OCI-LY7 (cell line): ENCODE results near the gene THBS4. TPM values are rescaled to one million over a fixed set of nuclear protein-coding genes. Genes with fewer than 3 reads are reported as not detected.

Source experiments
- BruUV-seq: library from RNA; stranded (reverse); fragments of 400-500 nt; replicated peaks from 2 replicates; lab custom pipeline; 2021; lab: Mats Ljungman, UMichigan
- CTCF ChIA-PET: fragments of 300-600 bp; sonication (Branson Sonifier 250); formaldehyde crosslinking; loops from one replicate; lab custom pipeline; 2022; ENCODE audit warnings: antibody characterized with exemption; ENCODE audit not compliant: unreplicated experiment; lab: Charles Lee
- POLR2A ChIA-PET: fragments of 300-600 bp; sonication (Branson Sonifier 250); formaldehyde crosslinking; loops from one replicate; lab custom pipeline; 2022; ENCODE audit warnings: antibody characterized with exemption; lab: Charles Lee
- DNase-seq: peaks from one replicate; pipeline ENCODE4 v3.0.0-alpha.2; 2015; ENCODE audit warnings: low spot score
- H2AFZ ChIP-seq: fragments of 200-600 bp; sonication (generic), shearing (Covaris generic); 2 replicates; pipeline ENCODE4 v1.6.1; 2014; ENCODE audit warnings: mild to moderate bottlenecking, antibody characterized with exemption, low read length, moderate library complexity
- H3K27ac ChIP-seq: fragments of 200-600 bp; sonication (generic); 2 replicates; pipeline ENCODE4 v1.5.1; 2014; ENCODE audit warnings: mixed run types, low read depth, mild to moderate bottlenecking, moderate library complexity, low read length, inconsistent platforms; ENCODE audit not compliant: poor library complexity, severe bottlenecking
- H3K36me3 ChIP-seq: fragments of 200-600 bp; sonication (generic); 2 replicates; pipeline ENCODE4 v1.6.1; 2014; ENCODE audit warnings: mild to moderate bottlenecking, antibody characterized with exemption, low read length, moderate library complexity, mixed read lengths; ENCODE audit not compliant: insufficient read depth
- H3K4me1 ChIP-seq: fragments of 200-600 bp; sonication (generic); 2 replicates; pipeline ENCODE4 v1.5.1; 2014; ENCODE audit warnings: mild to moderate bottlenecking, low read length; ENCODE audit not compliant: insufficient read depth, poor library complexity, severe bottlenecking
- H3K4me2 ChIP-seq: fragments of 200-600 bp; sonication (generic); 2 replicates; pipeline ENCODE4 v1.6.1; 2014; ENCODE audit warnings: mild to moderate bottlenecking, low read length
- H3K4me3 ChIP-seq: fragments of 200-600 bp; sonication (generic); 2 replicates; pipeline ENCODE4 v1.5.1; 2014; ENCODE audit warnings: mild to moderate bottlenecking, low read depth, low read length; ENCODE audit not compliant: poor library complexity, severe bottlenecking
- H3K79me2 ChIP-seq: fragments of 200-600 bp; sonication (generic); 2 replicates; pipeline ENCODE4 v1.6.1; 2016; ENCODE audit warnings: low read depth, mild to moderate bottlenecking, low read length, moderate library complexity, mixed read lengths; ENCODE audit not compliant: insufficient read depth
- H3K9me2 ChIP-seq: fragments of 200-600 bp; sonication (generic); 2 replicates; pipeline ENCODE4 v1.6.1; 2016; ENCODE audit warnings: mild to moderate bottlenecking, low read length, mixed read lengths; ENCODE audit not compliant: insufficient read depth
- H3K9me3 ChIP-seq: fragments of 200-600 bp; sonication (generic); 2 replicates; pipeline ENCODE4 v1.6.1; 2014; ENCODE audit warnings: mild to moderate bottlenecking, mixed run types, low read length, mixed read lengths
- H4K20me1 ChIP-seq: fragments of 200-600 bp; sonication (generic); 2 replicates; pipeline ENCODE4 v1.6.1; 2014; ENCODE audit warnings: mild to moderate bottlenecking, antibody characterized with exemption, low read length, moderate library complexity, mixed read lengths; ENCODE audit not compliant: insufficient read depth
- EZH2phosphoT487 ChIP-seq: fragments of 200-600 bp; sonication (generic); IDR thresholded peaks from 2 replicates; pipeline ENCODE4 v1.6.1; 2018; ENCODE audit warnings: low read depth, borderline replicate concordance, mild to moderate bottlenecking, mixed run types, antibody characterized with exemption, low read length, moderate library complexity, mixed read lengths
- intact Hi-C: fragments of 100-400 bp; cut with micrococcal nuclease; formaldehyde crosslinking; loops from one replicate; pipeline ENCODE4 v1.10.0; 2022; ENCODE audit not compliant: unreplicated experiment
- total RNA-seq, 2 experiments: library from RNA; depleted of rRNA in 1 of 2; stranded (reverse); fragments of >200 nt in 1 of 2; shearing (Covaris generic) in 1 of 2; gene quantifications; 2 replicates each; pipeline ENCODE4 v1.2.3, GENCODE V29; 2014 to 2022
- TF ChIP-seq, protein P1 (sequence below): fragments of 200-600 bp; sonication (generic); conservative IDR thresholded peaks from 2 replicates; pipeline ENCODE4 v1.5.1; 2014; ENCODE audit warnings: mild to moderate bottlenecking, antibody characterized with exemption, low read length, moderate library complexity, mixed read lengths

The THBS4 gene
- total RNA-seq, 2 experiments from 2014 or later: 1.8 to 4.2 TPM

DNA sequence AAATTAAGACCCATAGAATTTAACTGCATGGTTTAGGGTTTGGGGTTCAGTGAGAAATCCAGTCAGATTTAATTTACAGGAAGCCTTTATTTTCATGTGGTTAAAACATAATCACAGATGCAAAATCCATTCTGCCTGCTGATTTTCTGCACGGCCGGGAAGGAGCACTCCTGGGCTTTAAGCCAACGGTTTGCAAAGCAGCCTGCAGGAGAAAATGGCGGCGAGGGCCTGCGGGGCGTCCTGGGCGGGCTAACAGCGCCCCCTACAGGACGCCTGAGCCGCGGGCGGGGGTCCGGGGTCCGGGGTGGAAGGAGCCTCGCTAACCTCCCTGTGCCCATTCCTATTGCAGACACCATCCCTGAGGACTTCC is 47.6 kb downstream of the THBS4 start:
- no peak overlapping the region for H2AFZ ChIP-seq
- H3K4me1 ChIP-seq: no peaks in the 10 kb centered on the region
- no peak overlapping the region for H3K27ac ChIP-seq
- no peaks in the 10 kb centered on the region for H3K9me2 ChIP-seq
- H4K20me1 ChIP-seq: no peaks in the 10 kb centered on the region
- H3K36me3 ChIP-seq: no peaks in the 10 kb centered on the region
- H3K4me3 ChIP-seq: no peak overlapping the region
- no peaks in the 10 kb centered on the region for H3K79me2 ChIP-seq
- no TSS peak for BruUV-seq
- H3K9me3 ChIP-seq: no peaks in the 10 kb centered on the region
- intact Hi-C loops: loop anchor here (1.0 kb wide), 4 partner anchors 157 to 379 kb away; no protein-coding TSS in a partner anchor
- POLR2A ChIA-PET: interaction anchor here (0.5 to 1.2 kb wide), 2 partner anchors 207 to 514 kb away, joined by 3 to 4 read pairs; no protein-coding TSS in a partner anchor
- CTCF ChIA-PET: no interaction called here
- TF ChIP-seq EZH2phosphoT487: no peak
- TF ChIP-seq, protein P1, sequence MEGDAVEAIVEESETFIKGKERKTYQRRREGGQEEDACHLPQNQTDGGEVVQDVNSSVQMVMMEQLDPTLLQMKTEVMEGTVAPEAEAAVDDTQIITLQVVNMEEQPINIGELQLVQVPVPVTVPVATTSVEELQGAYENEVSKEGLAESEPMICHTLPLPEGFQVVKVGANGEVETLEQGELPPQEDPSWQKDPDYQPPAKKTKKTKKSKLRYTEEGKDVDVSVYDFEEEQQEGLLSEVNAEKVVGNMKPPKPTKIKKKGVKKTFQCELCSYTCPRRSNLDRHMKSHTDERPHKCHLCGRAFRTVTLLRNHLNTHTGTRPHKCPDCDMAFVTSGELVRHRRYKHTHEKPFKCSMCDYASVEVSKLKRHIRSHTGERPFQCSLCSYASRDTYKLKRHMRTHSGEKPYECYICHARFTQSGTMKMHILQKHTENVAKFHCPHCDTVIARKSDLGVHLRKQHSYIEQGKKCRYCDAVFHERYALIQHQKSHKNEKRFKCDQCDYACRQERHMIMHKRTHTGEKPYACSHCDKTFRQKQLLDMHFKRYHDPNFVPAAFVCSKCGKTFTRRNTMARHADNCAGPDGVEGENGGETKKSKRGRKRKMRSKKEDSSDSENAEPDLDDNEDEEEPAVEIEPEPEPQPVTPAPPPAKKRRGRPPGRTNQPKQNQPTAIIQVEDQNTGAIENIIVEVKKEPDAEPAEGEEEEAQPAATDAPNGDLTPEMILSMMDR: peak; percentile 95
- peak; percentile 33 for DNase-seq
- H3K4me2 ChIP-seq: no peak overlapping the region

DNA sequence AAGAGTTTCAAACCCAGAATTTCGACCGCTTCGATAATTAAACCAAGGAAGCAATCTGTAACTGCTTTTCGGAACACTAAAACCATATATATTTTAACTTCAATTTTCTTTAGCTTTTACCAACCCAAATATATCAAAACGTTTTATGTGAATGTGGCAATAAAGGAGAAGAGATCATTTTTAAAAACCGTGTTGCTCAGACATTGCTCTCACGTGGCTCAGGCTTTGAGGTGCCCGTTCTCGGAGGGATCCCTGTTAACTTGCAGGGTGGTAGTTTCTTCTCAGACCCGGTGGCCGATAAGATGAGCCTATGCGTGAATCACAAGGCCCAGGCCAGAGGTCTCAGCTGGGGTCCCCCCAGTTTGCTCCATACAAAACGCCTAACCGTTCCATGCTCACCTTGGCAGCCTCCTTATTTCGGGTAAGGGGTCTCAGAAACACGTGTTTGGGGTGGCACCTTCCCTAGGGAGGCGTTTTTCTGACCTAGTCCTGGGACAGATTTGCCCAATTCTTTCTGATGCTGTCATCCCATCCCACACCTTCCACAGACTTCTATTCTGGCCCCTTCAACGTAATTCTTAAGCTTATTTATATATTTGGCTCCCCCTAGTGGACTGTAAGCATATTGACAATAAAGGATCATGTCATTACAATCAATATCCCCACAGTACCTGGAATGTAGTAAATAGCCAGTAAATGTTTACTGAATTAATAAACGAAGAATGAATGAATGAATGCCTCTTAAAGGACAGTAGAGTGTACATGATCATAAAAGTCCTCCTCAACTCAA is 48.1 kb downstream of the THBS4 start:
- no peak overlapping the region for H3K27ac ChIP-seq
- no peaks in the 10 kb centered on the region for H3K4me1 ChIP-seq
- H3K79me2 ChIP-seq: no peaks in the 10 kb centered on the region
- H2AFZ ChIP-seq: no peak overlapping the region
- H3K4me3 ChIP-seq: no peak overlapping the region
- H3K9me3 ChIP-seq: no peaks in the 10 kb centered on the region
- H3K4me2 ChIP-seq: no peak overlapping the region
- ChIA-PET CTCF (no interaction called here), POLR2A (interaction anchor here (0.5 to 1.2 kb wide), 2 partner anchors 207 to 514 kb away, joined by 3 to 4 read pairs; no protein-coding TSS in a partner anchor)
- intact Hi-C loops: loop anchor here (1.0 kb wide), 4 partner anchors 158 to 380 kb away; no protein-coding TSS in a partner anchor
- no peaks in the 10 kb centered on the region for H4K20me1 ChIP-seq
- TF ChIP-seq EZH2phosphoT487: no peak
- TF ChIP-seq, protein P1: peak; percentile 86
- no peaks in the 10 kb centered on the region for H3K36me3 ChIP-seq
- H3K9me2 ChIP-seq: no peaks in the 10 kb centered on the region
- BruUV-seq: no TSS peak
- peak; percentile 81 for DNase-seq

DNA sequence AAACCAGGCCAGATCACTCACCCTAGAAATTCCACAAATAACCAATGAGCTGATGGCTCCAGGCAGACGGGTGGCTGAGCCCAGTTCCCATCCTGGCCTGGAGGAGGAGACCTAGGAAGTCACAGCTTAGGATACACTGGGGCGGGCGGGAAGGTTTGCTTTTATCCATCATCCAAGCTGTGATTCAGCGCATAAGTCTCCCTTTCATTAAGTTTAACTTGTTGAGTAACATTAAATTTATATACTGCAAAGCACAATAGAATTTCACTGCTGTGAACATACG is 55.7 kb downstream of the THBS4 start:
- Histone ChIP-seq H3K4me2 (no peak overlapping the region), H4K20me1 (no peaks in the 10 kb centered on the region), H3K4me3 (no peak overlapping the region), H3K27ac (no peak overlapping the region), H3K79me2 (no peaks in the 10 kb centered on the region), H3K36me3 (no peaks in the 10 kb centered on the region), H2AFZ (no peak overlapping the region), H3K9me2 (no peaks in the 10 kb centered on the region), H3K9me3 (no peaks in the 10 kb centered on the region), H3K4me1 (no peaks in the 10 kb centered on the region)
- no TSS peak for BruUV-seq
- POLR2A ChIA-PET: no interaction called here
- intact Hi-C loops: loop anchor here (1.0 to 10.0 kb wide), 4 partner anchors 184 to 584 kb away; partner anchors contain the start of gene FAM151B
- CTCF ChIA-PET: no interaction called here
- DNase-seq: no peak
- TF ChIP-seq, protein P1: no peak
- TF ChIP-seq EZH2phosphoT487: no peak
